GM04504 (cell line): Measurements from ENCODE around the gene ATG3.
A peak's percentile ranks its signal among the peaks of the same experiment; 100 is the strongest.
"Not testable (repeated sequence)": the region's sequence is repeated elsewhere in the genome, so short reads cannot be mapped to it uniquely, and the experiment has no call there.

ENCODE experiments used
- DNase-seq: peaks from one replicate; pipeline ENCODE4 v3.0.0-alpha.2; 2012; ENCODE audit warnings: low read depth

ATG3 gene

DNA sequence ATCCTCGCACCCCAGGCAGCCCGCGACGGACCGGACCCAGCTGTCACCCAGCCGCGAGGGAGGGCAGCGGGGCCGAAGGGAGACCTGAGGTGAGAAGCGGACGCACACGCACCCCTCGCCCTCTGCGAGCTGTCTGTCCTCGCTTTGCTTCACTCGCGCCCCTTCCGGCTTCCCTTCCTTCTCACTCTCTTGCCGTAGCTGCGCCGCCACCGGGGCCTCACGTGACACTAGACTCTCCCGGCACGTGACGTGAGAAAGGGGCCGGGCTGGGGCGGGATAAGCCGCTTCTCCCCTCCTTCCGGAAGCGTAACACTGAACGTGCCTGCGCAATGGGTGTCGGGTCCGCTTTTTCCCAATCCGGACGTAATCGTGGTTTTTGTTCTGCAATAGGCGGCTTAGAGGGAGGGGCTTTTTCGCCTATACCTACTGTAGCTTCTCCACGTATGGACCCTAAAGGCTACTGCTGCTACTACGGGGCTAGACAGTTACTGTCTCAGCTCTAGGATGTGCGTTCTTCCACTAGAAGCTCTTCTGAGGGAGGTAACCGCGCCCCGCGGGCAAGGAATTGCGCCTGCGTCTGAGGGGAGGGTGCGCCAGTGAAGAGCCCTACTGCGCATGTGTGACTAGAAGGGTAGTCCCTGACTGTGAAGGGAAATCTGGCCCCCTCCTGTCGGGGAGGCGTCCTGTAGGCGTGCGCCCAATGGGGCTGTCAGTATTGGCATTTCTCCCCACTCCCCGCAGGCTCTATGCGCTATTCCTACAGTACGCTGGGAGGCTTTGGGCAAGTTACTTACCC, at the start of gene ATG3, which contains the start of gene SLC35A5:
ATG3 (minus strand) TSS at position 229 of the 796 bp plus-strand sequence. CDS start 434 bp downstream, outside the sequence.
SLC35A5 (plus strand) TSS at position 312 of the 796 bp plus-strand sequence. CDS start 1,359 bp downstream, outside the sequence.
- DNase-seq: peak; percentile 96

DNA sequence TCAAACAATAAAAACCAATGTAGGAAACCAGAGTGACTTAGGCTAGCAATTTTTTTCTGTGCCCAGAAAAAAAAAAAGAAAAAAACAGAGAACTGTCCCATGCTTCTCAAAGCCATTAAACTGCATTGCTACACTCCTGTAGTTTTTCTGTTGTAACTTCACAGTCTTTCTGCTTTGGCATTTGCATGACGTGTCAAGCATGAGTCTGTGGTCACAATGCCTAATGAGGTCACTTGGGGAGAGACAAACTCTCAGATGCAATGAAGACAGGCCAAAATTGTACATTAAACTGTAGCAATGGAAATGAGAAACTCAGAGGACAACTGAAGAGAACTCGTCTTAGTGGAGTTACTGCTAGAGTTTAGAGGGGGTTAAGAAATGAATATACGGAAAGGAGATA, 48.4 kb upstream of the ATG3 start:
- peak; percentile 80 for DNase-seq

DNA sequence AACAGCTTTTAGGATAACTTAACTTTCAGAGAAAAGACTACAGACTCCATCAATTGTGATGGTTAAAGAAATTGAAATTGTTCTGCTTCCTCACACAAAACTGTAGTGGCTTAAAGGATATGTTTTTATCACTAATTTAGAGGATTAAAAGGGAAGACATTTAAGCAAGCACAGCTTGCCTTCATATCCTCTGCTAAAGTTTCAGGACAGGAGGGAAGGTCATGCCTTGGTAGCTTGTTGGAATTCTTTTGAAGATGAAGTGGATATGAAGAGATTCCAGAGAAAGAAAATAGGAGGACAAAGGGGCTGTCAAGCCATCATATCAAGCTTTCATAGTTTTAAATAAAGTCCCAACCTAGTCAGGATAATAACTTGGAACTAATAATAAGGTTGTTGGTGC, 46.1 kb upstream of the ATG3 start:
- DNase-seq: no peak

- no peak for DNase-seq
Observed at GRCh38 chr3:112606098-112606497, 44.3 kb upstream of the ATG3 start.

GRCh38 chr3:112605285-112605684, 43.5 kb upstream of the ATG3 start:
- peak; percentile 40 for DNase-seq

- DNase-seq: peak; percentile 63
Observed at GRCh38 chr3:112604536-112604935, 42.8 kb upstream of the ATG3 start.

- DNase-seq: no peak
Observed at GRCh38 chr3:112602217-112602838, 40.6 kb upstream of the ATG3 start.

GRCh38 chr3:112598731-112599130, 37.0 kb upstream of the ATG3 start:
- DNase-seq: no peak

GRCh38 chr3:112597945-112598344, 36.2 kb upstream of the ATG3 start:
- no peak for DNase-seq

- no peak for DNase-seq
Observed at GRCh38 chr3:112594856-112595255, 33.1 kb upstream of the ATG3 start.

DNA sequence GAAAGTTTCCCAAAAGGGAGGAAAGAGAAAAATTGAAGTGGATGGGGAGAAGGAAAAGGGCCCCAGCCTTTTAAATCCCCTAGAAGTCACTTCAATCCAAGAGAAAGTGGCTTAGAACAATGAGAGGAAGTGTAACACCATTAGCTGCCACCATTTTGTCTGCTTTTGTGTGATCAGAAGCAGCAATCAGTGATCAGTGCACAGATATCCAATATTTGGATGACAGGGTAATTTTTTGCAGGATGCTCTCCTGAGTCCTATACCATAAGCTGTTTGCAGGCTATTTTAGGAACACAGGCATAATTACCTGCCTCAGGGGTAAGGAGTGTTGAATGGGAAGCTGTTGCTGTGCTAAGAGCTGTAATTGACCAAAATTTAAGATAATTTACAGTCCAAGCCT, 31.5 kb upstream of the ATG3 start:
- no peak for DNase-seq

- no peak for DNase-seq
Observed at GRCh38 chr3:112587336-112587735, 25.6 kb upstream of the ATG3 start.

DNA sequence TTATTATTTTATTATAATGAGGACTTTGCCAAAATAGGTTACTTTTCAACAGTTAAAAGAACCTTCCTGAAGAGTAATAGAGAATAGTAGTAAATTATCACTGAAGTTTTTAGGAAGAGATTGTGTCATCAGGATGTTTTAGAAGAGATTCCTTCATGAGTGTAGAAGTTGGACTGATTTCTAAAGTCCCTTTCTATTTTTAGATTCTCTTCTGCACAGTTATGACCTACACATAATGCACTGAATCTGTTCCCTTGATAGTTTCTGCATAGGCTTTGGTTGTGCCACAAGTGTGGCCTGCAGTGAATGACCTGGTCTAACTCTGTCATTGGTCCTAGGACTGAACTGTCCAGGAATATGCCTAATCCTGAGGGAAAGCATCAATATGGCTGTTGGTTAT, 24.0 kb upstream of the ATG3 start:
- DNase-seq: no peak

DNA sequence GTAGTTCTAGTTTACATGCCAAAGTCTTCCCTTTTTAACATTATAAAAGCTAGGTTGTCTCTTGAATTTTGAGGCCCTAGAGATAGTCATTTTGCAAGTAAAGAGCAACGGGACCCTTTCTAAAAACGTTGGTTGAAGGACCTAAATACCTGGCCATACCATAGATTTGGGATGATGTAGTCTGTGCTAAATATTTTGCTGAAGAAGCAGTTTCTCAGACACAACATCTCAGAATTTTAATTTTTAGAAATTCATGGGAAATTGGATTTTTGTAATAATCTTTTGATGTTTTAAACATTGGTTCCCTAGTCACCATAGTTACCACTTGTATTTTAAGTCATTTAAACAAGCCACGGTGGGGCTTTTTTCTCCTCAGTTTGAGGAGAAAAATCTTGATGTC, 21.3 kb upstream of the ATG3 start:
- DNase-seq: no peak

DNA sequence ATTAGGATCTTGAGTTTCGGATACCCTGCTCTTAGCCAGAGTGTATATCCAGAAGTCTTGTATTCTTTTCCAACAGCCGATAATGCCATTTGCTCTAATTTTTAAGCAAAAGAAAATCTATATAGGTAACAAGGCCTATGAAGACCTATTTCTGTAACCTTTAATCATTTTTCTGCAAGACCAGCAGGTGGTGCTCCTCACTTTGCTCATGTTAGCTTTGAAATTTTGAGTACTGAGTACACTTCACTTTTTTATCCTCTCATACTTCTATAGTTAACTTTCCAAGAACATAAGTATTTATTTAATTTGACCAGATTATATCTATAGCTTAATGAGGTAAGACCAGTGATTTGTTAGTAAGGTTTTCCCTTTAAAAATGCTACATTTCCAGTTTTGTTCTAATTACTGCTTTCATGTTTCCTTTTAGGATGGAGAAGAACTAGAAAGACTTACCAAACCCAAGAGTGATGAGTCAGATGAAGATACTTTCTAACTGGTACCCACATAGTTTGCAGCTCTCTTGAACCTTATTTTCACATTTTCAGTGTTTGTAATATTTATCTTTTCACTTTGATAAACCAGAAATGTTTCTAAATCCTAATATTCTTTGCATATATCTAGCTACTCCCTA, 20.6 kb upstream of the ATG3 start:
- DNase-seq: peak; percentile 38

GRCh38 chr3:112579697-112580096, 17.9 kb upstream of the ATG3 start:
- DNase-seq: peak; percentile 70

DNA sequence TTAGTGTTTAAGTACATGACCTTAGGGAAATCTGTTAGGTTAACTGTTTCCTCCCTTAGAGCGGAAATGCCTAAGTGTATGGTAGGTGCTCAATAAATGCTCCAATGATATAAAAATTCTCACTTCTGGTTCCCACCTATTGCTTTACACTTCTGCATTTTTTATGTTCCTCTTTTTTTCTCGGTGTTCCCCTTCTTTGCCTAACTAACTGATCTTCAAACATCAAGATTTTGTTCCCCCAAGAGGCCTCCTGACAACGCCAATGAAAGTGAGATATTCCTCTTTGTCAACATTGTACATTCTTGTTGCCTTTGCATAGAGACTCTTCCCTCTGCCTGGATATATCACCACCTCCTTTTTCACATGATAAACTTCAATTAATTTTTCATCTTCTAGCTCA, 17.5 kb upstream of the ATG3 start:
- no peak for DNase-seq

DNA sequence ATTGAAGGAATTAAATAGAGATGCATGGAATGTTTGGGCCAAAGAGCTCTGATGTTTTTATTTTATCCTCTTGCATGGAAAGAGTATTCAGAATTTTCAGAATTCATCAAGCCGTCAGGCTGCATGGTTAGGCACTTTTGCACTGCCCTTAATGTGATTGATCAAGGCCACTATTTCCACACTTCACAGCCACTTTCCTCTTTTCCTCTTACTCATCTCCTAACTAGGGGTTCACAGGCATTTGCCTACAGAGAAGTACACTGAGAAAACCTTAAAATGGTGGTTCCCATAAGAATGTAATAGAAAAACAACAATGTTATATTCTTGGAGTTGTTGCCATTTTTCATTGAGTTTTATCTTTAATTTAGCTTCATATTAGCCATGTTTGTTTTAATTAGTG, 10.9 kb upstream of the ATG3 start:
- no peak for DNase-seq

- DNase-seq: no peak
Observed at GRCh38 chr3:112569265-112569664, 7.5 kb upstream of the ATG3 start.

DNA sequence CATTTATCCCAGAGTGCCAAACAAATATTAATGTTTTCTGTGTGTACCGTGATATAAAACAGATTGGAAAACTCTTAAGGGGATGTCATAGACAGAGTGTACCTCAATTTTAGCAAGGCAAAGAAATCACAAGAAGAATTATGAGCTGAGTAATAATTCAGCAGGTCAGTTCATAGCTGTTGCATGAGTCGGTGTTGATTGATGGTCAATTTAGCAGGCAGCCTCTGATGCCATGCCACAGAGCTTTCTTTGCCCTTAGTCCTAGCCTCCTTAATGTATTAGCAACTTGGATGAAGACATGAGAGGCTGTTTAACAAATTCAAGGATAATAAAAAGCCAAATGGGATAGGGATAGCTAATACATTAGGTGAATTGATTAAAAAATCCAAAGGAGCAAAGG, 6.9 kb upstream of the ATG3 start:
- DNase-seq: no peak

DNA sequence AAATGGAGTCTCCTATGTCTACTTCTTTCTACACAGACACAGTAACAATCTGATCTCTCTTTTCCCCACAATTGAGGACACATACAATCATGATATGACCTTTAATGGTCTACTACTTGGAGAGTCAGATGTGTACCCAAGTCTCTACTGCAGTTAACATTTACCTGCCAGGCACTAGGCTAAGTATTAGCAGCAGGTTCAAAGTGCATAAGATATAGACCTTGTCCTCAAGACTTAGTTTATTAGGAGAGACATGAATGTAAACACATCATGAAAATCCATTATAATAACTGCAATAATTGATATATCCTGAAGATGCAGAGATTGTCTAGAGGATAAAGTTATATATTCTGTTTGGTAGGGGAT, 3.2 kb upstream of the ATG3 start:
- DNase-seq: no peak

DNA sequence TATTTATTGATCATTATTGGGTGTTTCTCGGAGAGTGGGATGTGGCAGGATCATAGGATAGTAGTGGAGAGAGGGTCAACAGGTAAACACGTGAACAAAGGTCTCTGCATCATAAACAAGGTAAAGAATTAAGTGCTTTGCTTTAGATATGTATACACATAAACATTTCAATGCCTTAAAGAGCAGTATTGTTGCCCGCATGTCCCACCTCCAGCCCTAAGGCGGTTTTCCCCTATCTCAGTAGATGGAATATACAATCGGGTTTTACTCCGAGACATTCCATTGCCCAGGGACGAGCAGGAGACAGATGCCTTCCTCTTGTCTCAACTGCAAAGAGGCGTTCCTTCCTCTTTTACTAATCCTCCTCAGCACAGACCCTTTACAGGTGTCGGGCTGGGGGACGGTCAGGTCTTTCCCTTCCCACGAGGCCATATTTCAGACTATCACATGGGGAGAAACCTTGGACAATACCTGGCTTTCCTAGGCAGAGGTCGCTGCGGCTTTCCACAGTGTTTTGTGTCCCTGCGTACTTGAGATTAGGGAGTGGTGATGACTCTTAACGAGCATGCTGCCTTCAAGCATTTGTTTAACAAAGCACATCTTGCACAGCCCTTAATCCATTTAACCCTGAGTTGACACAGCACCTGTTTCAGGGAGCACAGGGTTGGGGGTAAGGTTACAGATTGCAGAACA, 2.6 kb upstream of the ATG3 start:
- DNase-seq: not testable (repeated sequence)

GRCh38 chr3:112561484-112561733, 353 bp downstream of the ATG3 start:
- no peak for DNase-seq
